Skin epidermis (tissue), 12 donors: ENCODE results near the gene SLC22A14.
"Not testable (repeated sequence)": the region's sequence is repeated elsewhere in the genome, so short reads cannot be mapped to it uniquely, and the experiment has no call there.

Experiments
- H3K27ac ChIP-seq, 21 experiments: fragments of 200-600 bp; sonication (generic) in 11 of 21; one replicate each; pipeline ENCODE4 v1.5.0; 2020; ENCODE audit warnings: mild to moderate bottlenecking in 3 of 21, inconsistent platforms in 2 of 21, moderate library complexity in 2 of 21
- H3K4me3 ChIP-seq, 7 experiments: fragments of 200-600 bp; sonication (generic) in 2 of 7; one replicate each; pipeline ENCODE4 v1.5.0; 2020; ENCODE audit warnings: inconsistent platforms in 2 of 7, mild to moderate bottlenecking in 2 of 7, moderate library complexity in 1 of 7

The SLC22A14 gene, protein sequence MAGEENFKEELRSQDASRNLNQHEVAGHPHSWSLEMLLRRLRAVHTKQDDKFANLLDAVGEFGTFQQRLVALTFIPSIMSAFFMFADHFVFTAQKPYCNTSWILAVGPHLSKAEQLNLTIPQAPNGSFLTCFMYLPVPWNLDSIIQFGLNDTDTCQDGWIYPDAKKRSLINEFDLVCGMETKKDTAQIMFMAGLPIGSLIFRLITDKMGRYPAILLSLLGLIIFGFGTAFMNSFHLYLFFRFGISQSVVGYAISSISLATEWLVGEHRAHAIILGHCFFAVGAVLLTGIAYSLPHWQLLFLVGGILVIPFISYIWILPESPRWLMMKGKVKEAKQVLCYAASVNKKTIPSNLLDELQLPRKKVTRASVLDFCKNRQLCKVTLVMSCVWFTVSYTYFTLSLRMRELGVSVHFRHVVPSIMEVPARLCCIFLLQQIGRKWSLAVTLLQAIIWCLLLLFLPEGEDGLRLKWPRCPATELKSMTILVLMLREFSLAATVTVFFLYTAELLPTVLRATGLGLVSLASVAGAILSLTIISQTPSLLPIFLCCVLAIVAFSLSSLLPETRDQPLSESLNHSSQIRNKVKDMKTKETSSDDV

DNA sequence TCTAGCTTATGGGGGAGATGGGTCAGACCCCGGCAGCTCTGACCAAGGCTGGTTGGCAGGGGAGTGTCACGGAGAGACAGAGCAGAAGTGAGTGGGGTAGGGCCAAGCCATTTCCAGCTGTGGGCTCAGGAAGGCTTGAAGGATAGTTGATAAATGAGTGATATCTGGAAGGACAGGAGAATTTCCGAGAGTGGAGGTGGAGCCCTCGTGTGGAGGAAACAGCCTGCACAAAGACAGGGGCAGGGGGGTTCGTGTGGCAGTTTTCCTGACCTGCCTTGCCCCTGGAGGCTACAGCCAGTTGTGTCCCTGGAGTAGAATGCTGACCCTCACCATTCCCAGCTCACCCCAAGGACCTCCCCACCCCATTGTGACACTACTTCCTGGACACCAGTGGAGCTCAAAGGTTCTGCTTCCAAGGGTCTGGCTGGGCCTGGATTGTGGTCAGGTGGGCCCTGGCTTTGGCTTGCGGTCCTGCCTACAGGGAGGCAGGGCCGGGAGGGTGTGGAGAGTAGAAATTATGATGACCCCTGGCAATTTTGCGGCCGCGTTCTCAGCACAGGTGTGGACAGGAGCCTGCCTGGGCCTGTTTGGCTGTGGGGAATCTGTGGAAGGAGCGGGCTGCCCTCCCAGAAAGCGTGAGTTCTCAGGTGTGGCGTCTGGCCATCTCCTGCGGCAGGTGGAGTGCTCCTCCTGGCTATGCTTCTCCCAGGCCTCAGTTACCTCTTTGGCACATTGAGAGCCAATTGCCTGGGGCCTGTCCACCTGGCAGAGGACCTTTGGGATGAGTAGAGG, at the start of gene SLC22A14:
Gene SLC22A14 (plus strand): TSS at position 400 of the 792 bp plus-strand sequence. CDS start 23,733 bp downstream, outside the sequence.
- H3K27ac ChIP-seq = peak within 1 kb of the TSS in 2 of 21 experiments; percentile 12 to 25
- H3K4me3 ChIP-seq = no peak within 1 kb of the TSS

DNA sequence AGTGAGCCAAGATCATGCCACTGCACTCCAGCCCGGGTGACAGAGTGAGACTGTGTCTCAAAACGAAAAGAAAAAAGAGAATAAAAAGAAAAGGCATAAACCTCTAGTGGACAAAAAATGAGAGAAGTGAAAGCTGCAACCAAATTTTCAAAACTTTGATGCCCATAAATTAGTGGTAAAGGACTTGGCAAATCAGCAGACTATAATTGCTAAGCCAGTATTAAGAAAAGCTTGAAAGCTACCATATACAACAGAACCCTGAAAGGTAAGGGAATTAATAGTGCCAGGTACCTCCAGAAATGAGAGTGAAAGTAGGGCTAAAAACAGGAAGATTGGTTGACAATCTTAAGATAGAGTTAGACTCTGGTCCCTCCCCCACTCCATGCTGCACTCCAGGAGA, 49.4 kb upstream of the SLC22A14 start:
- H3K4me3 ChIP-seq = no peak overlapping the region
- no peak overlapping the region for H3K27ac ChIP-seq

DNA sequence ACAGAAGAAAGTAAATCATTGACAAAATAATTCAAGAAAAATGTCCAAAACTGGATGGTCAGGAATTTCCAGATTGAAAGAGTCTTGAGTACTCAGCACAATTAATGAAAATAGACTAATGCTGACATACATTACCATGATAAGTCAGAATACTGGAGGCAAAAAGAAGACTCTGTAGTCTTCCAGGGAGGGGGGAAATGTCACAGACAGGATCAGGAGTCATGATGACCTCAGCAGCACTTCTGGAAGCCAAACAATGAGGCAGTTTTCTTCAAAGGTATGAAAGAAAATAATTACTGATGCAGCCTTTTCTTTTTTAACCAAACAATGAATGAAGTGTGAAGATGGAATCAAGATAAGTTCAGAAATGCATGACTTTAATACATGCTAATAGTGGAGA, 46.6 kb upstream of the SLC22A14 start:
- H3K4me3 ChIP-seq = no peak overlapping the region
- H3K27ac ChIP-seq = no peak overlapping the region

DNA sequence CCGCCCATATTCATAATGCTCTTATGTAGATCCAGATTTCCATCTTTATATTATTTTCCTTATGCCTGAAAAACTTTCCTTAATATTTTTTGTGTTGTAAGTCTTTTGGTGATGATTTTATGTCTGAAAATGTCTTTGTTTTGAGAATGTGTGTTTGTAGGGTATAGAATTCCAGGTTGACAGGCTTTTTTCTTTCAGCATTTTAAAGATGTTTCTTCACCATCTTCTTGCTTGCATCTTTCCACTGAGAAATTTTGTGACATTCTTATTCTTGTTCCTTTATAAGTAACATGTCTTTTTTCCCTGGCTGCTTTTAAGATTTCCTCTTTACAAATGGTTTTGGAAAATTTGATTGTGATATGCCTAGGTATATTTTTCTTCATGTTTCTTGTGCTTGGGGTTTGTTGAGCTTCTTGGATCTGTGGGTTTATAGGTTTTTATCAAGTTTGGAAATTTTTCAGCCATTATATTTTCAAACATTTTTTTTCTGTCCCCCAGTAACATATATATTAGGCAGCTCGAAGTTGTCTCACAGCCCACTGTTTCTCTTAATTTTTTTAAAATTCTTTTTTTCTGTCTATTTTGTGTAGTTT, 43.6 kb upstream of the SLC22A14 start:
- Histone ChIP-seq H3K27ac (no peak overlapping the region), H3K4me3 (no peak overlapping the region)

DNA sequence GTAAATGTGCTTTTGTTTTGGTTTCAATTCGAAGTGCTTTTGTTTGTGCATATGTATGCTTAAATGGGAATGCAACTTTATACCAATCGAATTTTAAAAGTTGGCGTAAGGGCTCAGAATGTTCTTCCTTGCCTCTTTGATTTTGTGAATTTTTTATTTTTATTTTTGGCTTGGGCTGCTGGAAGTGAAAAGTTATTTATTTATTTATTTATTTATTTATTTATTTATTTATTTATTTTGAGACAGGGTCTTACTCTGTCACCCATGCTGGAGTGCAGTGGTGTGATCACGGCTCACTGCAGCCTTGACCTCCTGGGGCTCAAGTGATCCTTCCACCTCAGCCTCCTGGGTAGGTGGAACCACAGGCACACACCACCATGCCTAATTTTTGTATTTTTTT, 39.3 kb upstream of the SLC22A14 start:
- not testable (repeated sequence) for H3K27ac ChIP-seq, H3K4me3 ChIP-seq

DNA sequence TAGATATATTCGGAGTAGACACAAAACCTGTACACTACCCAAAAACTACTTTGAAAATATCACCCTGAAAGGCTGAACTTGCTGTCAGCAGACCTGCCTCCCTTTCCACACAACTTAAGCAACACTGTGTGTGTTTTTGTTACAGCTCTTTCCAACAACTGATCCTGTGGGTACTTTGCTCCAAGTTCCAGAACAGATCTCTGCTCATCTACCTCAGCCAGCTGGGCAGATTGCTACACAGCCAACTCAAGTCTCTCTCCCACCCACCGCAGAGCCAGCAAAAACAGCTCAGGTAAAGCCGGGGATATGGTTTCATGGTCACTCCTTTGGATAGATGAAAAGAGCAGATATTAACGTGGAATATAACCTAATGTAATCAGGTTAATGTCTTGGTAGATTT, 36.2 kb upstream of the SLC22A14 start:
- Histone ChIP-seq H3K4me3 (no peak overlapping the region), H3K27ac (no peak overlapping the region)

DNA sequence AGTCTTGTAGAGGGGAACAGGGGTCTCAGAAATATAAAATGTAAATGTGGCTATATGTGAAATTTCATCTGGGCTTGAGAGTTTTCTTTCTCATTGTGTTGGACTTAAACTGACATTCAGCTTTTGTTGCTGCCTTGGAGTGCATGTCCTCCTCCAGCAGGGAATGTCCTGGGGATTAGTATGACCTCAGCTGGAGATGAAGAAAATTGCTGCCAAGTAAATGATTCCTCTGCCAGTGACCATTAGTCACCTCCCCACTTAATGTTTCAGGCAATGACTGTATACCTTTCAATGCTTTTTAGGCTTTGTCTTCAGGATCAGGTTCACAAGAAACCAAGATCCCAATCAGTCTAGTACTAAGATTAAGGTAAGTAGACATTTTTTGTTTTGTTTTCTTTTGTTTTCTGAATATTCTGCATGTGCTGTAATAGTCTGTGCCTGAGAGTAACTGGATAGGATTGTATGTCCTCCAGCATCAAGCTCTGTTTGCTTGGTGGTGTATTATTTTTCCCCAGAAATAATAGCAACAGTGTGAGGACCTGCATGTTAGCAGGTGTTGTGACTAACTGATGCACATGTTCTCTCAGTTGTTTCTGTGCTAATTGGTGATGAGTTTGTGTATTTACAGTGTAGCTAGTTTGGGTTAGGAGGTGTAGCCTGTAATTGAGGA, 34.6 kb upstream of the SLC22A14 start:
- Histone ChIP-seq H3K4me3 (no peak overlapping the region), H3K27ac (no peak overlapping the region)

DNA sequence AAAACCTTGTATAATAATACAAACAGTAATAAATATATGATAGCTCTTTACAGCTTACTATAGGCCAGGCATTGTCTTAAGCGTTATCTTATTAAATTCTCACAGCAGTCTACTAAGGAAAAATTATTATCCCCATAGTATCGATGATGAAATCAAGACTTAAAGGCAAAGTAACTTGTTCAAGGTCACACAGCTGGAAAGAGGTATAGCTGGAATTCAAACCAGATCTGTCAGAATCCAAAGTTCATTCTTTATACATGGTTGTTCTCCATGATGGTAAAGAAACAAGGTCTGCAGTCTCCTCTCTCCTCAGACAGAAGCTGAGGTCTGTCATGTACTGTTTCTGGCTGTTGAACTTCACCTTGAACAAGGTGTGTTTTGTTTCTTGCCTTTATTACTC, 31.9 kb upstream of the SLC22A14 start:
- Histone ChIP-seq H3K4me3 (no peak overlapping the region), H3K27ac (no peak overlapping the region)

DNA sequence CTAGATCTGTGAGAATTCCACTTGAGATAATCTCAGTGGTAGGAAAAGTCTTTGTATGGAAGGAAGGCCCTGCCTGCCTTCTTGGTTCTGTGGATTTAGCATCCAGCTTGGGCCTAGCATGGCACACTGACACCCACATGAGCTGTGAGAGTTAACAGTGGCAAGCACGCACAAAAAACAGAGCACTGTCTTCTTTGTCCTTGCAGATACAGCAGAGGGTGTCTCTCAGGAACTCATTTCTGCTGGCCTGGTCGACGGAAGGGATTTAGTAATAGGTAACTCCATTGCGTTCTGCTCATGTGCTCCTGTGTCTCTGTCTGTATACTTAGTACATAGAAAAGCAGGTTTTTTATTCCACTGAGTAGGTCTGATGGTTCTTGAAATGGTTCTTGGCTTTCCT, 30.9 kb upstream of the SLC22A14 start:
- Histone ChIP-seq H3K4me3 (no peak overlapping the region), H3K27ac (no peak overlapping the region)

DNA sequence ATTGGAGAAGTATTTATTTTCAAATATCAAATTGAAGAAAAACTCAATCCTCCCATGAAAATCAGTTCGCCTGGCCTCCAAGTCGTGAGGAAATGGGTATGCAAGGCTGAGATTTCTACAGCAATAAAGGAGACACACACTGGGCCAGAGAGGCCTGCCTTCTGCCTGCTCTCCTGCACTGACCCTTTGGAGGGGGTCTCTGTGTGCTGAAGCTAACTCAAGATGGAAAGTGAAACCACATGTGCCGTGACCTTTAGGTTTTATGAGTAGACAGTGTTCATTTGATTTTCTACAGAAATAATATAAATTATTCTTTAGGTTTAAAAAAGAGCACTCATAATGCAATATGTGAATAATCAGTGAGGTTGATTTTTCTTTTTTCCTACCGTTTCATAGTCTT, 28.4 kb upstream of the SLC22A14 start:
- Histone ChIP-seq H3K27ac (peak overlapping the region in 1 of 21 experiments; percentile 6), H3K4me3 (no peak overlapping the region)

DNA sequence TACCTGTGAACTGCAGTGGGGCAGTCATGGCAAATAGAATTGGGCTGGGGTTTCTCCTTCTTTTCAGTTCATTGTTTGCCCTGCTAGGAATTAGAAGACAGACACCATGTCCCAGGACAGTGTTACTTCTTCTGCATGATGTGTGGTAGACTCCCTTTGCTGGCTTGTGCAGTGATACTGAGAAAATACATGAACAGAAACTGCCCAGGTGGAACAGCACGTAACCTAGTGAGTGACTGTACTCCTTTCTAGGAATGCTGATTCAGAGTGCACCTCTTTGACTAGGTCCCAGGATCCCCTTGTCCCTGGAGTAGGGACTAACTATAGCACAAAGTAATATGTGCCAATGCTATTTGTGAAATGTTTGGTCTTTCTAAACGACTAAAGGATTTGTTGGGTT, 27.2 kb upstream of the SLC22A14 start:
- Histone ChIP-seq H3K27ac (no peak overlapping the region), H3K4me3 (no peak overlapping the region)

DNA sequence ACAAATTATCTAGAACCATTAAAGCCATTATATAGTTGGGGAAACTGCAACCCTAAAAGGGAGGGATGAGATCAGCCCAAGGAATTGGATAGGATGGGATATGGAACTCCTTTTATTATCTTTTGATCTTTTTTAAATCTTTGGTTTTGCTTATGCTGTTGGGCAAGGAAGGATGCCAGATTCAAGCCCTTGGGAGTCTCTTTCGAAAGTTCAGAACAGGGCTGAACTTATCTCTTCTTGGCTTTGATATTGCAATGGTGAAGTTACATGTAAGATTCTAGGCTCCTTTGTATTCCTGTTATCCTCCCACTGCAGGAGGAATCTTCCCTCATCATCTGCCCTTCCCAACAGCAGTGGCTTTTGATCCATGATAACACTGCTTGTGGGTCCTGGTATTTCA, 26.5 kb upstream of the SLC22A14 start:
- Histone ChIP-seq H3K27ac (no peak overlapping the region), H3K4me3 (no peak overlapping the region)

DNA sequence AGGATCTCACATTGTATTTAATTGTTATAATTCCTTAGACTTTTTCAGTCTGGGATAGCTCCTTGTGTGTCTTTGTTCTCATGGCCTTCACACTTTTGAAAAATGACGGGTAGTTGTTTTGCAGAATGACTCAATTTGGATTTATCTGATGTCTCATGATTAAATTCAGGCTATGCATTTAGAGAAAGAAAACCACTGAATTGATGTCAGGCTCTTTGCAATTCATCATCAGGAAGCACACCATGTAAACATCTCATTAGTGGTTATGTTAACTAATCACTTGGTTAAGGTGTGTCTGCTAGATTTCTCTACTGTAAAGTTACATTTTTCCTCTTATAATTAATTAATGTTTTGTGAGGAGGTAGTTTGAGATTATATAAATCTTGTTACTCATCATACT, 24.5 kb upstream of the SLC22A14 start:
- H3K27ac ChIP-seq = no peak overlapping the region
- no peak overlapping the region for H3K4me3 ChIP-seq

DNA sequence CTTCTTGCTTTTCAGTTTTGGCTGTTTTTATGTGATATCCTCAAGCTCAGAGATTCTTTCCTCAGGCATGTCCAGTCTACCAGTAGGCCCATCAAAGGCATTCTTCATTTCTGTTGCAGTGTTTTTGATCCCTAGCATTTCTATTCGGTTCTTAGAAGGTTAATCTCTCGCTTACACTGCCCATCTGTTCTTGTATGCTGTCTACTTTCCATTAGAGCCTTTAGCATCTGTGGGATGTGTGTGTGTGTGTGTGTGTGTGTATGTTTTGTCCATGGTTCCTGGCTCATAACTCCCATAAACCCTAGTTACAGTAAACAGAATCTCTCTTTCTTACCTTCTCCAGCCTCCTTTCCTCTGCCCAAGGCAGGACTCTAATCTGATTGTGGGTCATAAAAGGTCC, 21.6 kb upstream of the SLC22A14 start:
- H3K27ac ChIP-seq = no peak overlapping the region
- H3K4me3 ChIP-seq = no peak overlapping the region

DNA sequence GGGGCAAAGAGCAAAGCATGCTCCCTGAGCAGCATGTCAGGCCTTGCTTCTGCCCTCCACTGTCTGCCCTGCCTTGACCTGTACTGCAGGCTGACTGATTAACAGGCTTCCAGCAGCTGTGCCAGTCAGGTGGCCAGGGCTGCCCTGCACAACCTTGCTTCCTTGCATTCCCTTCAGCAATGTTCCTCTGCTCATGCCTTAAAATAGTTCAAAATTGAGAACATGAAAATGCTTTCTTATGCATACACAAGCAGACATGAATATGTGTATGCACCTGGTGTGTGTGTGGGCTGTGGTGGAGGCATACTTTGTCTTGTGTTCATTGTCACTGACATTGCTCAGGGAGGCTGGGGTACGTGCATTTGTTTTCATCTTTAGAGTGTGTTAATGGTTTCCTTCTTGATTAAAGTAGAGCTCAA, 17.7 kb upstream of the SLC22A14 start:
- no peak overlapping the region for H3K4me3 ChIP-seq
- H3K27ac ChIP-seq = peak overlapping the region in 1 of 21 experiments; percentile 38

DNA sequence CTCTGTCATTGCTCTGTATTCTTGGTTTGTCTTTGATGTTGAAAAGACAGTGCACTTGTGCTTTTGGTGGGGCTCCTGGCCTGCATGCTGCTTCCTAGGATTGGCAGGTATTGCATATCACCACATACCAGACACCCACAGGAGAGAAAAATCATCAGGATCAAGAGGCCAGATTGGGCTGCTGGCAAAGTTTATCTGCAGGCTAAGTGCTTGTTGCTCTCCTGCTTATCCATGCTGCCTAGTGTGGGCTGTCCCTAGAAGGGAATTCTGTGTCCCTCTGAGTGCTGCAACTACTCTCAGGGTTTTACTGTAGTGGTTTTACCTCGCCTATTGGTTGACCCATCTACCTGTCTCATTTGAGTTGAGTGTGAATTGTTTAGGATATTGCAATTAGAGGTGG, 17.3 kb upstream of the SLC22A14 start:
- Histone ChIP-seq H3K27ac (peak overlapping the region in 1 of 21 experiments; percentile 38), H3K4me3 (no peak overlapping the region)

DNA sequence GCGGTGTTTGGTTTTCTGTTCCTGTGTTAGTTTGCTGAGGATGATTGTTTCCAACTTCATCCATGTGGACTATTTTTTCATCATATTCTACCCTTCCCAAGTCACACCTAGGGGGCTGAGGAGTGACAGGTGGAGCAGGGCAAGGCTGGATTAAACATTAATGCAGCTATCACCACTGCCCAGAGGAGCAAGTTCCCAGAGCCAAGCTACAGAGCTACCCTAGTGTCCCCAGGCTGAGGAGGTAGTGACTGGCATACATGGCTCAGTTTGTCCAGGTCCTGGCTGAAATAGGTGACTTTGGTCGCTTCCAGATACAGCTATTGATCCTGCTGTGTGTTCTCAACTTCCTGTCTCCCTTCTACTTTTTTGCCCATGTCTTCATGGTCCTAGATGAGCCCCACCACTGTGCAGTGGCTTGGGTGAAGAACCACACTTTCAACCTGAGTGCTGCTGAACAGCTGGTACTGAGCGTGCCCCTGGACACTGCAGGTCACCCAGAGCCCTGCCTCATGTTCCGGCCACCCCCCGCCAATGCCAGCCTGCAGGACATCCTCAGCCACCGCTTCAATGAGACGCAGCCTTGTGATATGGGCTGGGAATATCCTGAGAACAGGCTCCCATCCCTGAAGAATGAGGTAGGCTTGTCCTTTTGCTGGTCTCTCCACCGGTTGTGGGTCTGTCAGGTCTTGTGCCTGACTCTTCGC, 16.3 kb upstream of the SLC22A14 start, which contains the start of gene SLC22A13:
Gene SLC22A13 (plus strand): TSS at position 209 of the 704 bp plus-strand sequence. CDS start 49 bp downstream, at position 258.
- Histone ChIP-seq H3K27ac (peak within 1 kb of the TSS in 1 of 21 experiments; percentile 38), H3K4me3 (no peak within 1 kb of the TSS)

DNA sequence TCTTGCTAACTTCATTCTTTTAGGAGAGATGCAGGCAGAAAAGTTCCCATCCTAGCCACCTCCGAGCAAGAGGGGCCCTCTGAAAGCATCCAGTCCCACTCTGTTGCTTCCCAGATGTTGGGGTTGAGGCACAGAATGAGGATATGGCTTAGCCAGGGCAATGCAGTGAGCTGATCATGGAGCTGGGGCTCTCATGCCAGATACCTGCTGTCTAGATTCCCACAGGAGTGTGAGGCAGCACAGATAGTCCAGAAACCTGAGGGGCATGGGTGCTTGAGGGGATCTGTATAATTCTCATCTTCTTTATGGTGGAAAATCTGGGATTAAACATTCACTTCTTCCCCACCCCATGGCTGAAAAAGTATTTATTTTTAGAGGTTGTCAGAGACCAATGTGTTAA, 15.3 kb upstream of the SLC22A14 start:
- Histone ChIP-seq H3K27ac (no peak overlapping the region), H3K4me3 (no peak overlapping the region)

DNA sequence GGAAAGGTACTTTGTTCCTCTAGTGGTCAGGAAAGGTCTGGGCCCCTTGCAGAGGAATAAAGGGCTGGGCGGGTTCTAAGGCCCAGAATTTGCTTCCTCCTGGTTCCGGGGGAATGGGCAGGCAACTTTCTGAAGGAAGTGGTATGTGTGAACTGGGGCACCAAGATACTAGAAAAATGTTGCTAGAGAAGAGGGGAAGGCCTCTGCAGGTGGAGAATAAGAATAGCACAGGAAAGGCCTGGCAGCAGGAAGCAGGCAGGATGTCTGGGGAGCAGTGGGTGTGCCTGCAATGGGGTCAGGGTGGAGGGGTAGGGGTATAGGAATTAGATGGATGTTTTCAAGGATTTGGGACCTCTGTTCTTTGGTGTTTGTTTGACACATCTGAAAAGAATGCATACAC, 14.4 kb upstream of the SLC22A14 start:
- H3K4me3 ChIP-seq = no peak overlapping the region
- H3K27ac ChIP-seq = no peak overlapping the region
